ENCODE measurements around the gene TM6SF1. TPM values are rescaled to one million over a fixed set of nuclear protein-coding genes. Genes with fewer than 3 reads are reported as not detected.

The TM6SF1 gene
- total and polyA plus RNA-seq, 2 of the 4 experiments (the other 2 are of a cell fraction) = 1.6 to 1.9 TPM

DNA sequence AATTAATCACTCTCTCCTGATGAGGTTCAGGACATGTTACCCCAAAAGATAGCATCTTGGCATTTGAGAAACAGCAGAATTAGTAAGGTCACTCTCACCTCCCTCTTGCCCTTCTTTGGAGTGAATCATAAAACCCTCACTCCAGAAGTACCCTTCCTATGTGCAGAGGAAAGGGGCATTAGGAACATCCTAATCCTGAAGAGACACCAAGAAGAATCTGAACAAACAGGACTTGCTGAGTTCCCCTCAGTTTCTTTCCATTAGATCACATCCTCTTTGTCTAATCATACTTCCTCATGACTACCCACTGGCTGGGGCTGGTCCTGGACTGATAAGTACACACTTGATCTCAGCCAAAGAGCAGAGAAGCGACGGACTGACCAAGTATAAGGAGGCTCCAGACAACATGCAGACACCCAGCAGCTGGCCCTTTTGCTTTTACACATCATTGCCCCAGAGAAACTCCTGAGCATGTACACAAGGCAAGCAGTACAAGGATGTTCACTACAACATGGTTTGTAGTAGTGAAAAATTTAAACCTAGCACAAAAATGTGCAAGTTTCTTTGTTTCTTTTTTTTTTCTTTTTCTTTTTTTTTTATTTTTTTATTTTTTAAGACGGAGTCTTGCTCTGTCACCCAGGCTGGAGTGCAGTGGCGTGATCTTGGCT lies 15.0 kb upstream of the TM6SF1 start:
- peak overlapping the region; percentile 12; the same call in 1 of the 2 replicates for H3K23ac ChIP-seq (ENCODE audit: low read depth, low read length)
- H3K27me3 ChIP-seq (ENCODE audit: control insufficient read depth, insufficient read depth, low read length) = peaks cover 4% of the 10 kb centered on the region
- peak overlapping the region; percentile 13 for H2BK5ac ChIP-seq (ENCODE audit: low read depth, low read length, poor library complexity, severe bottlenecking)
- H4K5ac ChIP-seq (ENCODE audit: low read depth, low read length) = peak overlapping the region; percentile 64; the same call in 1 of the 2 replicates
- H3K9ac ChIP-seq (ENCODE audit: low read depth, low read length) = no peak overlapping the region
- peak overlapping the region; percentile 14 for H3K14ac ChIP-seq (replicated peaks; ENCODE audit: low read depth, low read length)
- peak overlapping the region; percentile 64 for H2AFZ ChIP-seq (replicated peaks; ENCODE audit: low read length, poor library complexity)
- no peak overlapping the region for H2AK9ac ChIP-seq (replicated peaks; ENCODE audit: low read depth, low read length, poor library complexity)
- no peak overlapping the region; the same call in 1 of the 2 replicates for H2BK20ac ChIP-seq (ENCODE audit: low read depth, low read length)
- H3K79me1 ChIP-seq (ENCODE audit: low read depth in 1 of 2, low read length in 2 of 2) = no peaks in the 10 kb centered on the region
- H3K9me1 ChIP-seq (ENCODE audit: insufficient read depth, low read length) = no peaks in the 10 kb centered on the region
- no peaks in the 10 kb centered on the region for H3K36me3 ChIP-seq (ENCODE audit: control insufficient read depth, insufficient read depth, low read length)
- no peak overlapping the region for H4K91ac ChIP-seq (ENCODE audit: insufficient read depth, low read depth, low read length)
- H3K4ac ChIP-seq (ENCODE audit: low read depth, low read length) = peak overlapping the region; percentile 4; the same call in 1 of the 2 replicates
- no peak overlapping the region for H2AK5ac ChIP-seq (ENCODE audit: low read depth, low read length)
- ChIA-PET CTCF (no interaction called here), POLR2A (ENCODE audit: unreplicated experiment) (no interaction called here)
- no peak for TF ChIP-seq NFE2L2 (IDR thresholded peaks at IDR 0.05; ENCODE audit: low read depth, low read length)
- TF ChIP-seq CEBPB (IDR thresholded peaks at IDR 0.05; ENCODE audit: low read depth, low read length) = no peak
- no peak for TF ChIP-seq CTCF (conservative IDR thresholded peaks at IDR 0.05; ENCODE audit: low read depth, low read length)
- TF ChIP-seq RCOR1 (IDR thresholded peaks at IDR 0.05; ENCODE audit: insufficient replicate concordance, low read length) = no peak
- no peak for TF ChIP-seq SMC3 (IDR thresholded peaks at IDR 0.05; ENCODE audit: low read depth, low read length)
- TF ChIP-seq ELK1 (IDR thresholded peaks at IDR 0.05; ENCODE audit: borderline replicate concordance, low read depth, low read length) = no peak
- TF ChIP-seq RFX5 (IDR thresholded peaks at IDR 0.05; ENCODE audit: low read depth, low read length) = no peak
- TF ChIP-seq FOS (IDR thresholded peaks at IDR 0.05; ENCODE audit: low read depth, low read length) = no peak
- in situ Hi-C loops (cut with MboI; ENCODE audit: low sequenced_read_pairs) (no loop called here), dilution Hi-C loops (cut with HindIII; ENCODE audit: low sequenced_read_pairs, unreplicated experiment) (no loop called here), intact Hi-C loops (cut with micrococcal nuclease) (no loop called here)
- ATAC-seq (ENCODE audit: low read depth) (peak; percentile 79), DNase-seq (peak; percentile 77)
- H4K20me1 ChIP-seq (ENCODE audit: insufficient read depth, low read length) = no peaks in the 10 kb centered on the region
- H2BK15ac ChIP-seq (ENCODE audit: low read depth, low read length) = no peak overlapping the region
- no TSS peak for BruUV-seq (replicated peaks)
- H3K4me3 ChIP-seq (ENCODE audit: insufficient read depth, low read depth, low read length) = no peak overlapping the region
- no peak overlapping the region for H3K4me2 ChIP-seq (ENCODE audit: low read depth, low read length)
- H3K27ac ChIP-seq (ENCODE audit: insufficient read depth, low read length) = no peak overlapping the region
- H3K18ac ChIP-seq (ENCODE audit: low read depth, low read length) = no peak overlapping the region
- no peak overlapping the region for H3K56ac ChIP-seq (ENCODE audit: extremely low read depth, insufficient read depth, low read length)
- no peaks in the 10 kb centered on the region for H3K9me3 ChIP-seq (ENCODE audit: control insufficient read depth, insufficient read depth, low read length)
- no CpG with 5 or more reads among the region's 4 CpGs for WGBS, 2 experiments (ENCODE audit: extremely low coverage in 2 of 2, insufficient read length in 1 of 2)
- H3K4me1 ChIP-seq (ENCODE audit: control insufficient read depth, insufficient read depth, low read length) = no peaks in the 10 kb centered on the region
- peak overlapping the region; percentile 69 to 75; a peak in 2 of 4 replicates for H4K8ac ChIP-seq (ENCODE audit: low read depth in 2 of 2, low read length in 2 of 2)
- no peak overlapping the region; the same call in 1 of the 2 replicates for H2BK120ac ChIP-seq (ENCODE audit: low read depth, low read length)
